WERI-Rb-1 (cell line): ENCODE measurements around the gene MXRA8.

Experiments
- DNase-seq: peaks from one replicate; pipeline ENCODE4 v3.0.0-alpha.2; 2020
- H3K27ac ChIP-seq: fragments of 250-450 bp; sonication (Bioruptor Pico); 2 replicates; pipeline ENCODE4 v1.5.1; 2020; ENCODE audit warnings: mild to moderate bottlenecking, moderate library complexity
- H3K27me3 ChIP-seq: fragments of 250-450 bp; sonication (Bioruptor Pico); 2 replicates; pipeline ENCODE4 v1.5.1; 2021; ENCODE audit warnings: mild to moderate bottlenecking, low read depth, moderate library complexity; ENCODE audit not compliant: insufficient read depth, severe bottlenecking
- H3K36me3 ChIP-seq: fragments of 250-450 bp; sonication (Bioruptor Pico); 2 replicates; pipeline ENCODE4 v1.5.1; 2020; ENCODE audit warnings: mild to moderate bottlenecking, moderate library complexity
- H3K4me3 ChIP-seq: 2 replicates; pipeline ENCODE4 v1.5.1; 2011; ENCODE audit warnings: low read depth, mild to moderate bottlenecking, control low read depth, low read length
- H3K9me3 ChIP-seq: fragments of 250-450 bp; sonication (Bioruptor Pico); 2 replicates; pipeline ENCODE4 v1.5.1; 2021; ENCODE audit warnings: mild to moderate bottlenecking, moderate library complexity; ENCODE audit not compliant: severe bottlenecking
- TF ChIP-seq, protein P1 (sequence below): IDR thresholded peaks from 2 replicates; pipeline ENCODE4 v1.5.1; 2011; ENCODE audit warnings: low read depth, mild to moderate bottlenecking, control low read depth, inconsistent platforms, low read length

Gene MXRA8

DNA sequence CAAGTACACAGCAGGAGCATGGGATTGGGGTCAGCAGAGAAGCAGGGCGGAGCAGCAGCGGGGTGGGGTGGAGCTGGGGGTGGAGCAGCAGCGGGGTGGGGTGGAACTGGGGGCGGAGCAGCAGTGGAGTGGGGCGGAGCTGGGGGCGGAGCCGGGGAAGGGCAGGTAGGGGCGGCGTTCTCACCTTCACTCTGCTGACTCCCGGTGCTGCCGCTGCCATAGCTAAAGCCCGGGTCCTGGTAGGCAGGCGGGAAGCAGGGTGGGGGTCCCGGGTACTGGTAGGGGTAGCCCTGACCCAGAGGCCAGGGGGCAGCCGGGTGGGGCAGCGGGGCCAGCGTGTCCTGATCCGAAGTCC lies 20.6 kb downstream of the MXRA8 start:
- no peak overlapping the region for H3K27ac ChIP-seq
- no peak overlapping the region for H3K4me3 ChIP-seq
- no peaks in the 10 kb centered on the region for H3K27me3 ChIP-seq
- TF ChIP-seq, protein P1, sequence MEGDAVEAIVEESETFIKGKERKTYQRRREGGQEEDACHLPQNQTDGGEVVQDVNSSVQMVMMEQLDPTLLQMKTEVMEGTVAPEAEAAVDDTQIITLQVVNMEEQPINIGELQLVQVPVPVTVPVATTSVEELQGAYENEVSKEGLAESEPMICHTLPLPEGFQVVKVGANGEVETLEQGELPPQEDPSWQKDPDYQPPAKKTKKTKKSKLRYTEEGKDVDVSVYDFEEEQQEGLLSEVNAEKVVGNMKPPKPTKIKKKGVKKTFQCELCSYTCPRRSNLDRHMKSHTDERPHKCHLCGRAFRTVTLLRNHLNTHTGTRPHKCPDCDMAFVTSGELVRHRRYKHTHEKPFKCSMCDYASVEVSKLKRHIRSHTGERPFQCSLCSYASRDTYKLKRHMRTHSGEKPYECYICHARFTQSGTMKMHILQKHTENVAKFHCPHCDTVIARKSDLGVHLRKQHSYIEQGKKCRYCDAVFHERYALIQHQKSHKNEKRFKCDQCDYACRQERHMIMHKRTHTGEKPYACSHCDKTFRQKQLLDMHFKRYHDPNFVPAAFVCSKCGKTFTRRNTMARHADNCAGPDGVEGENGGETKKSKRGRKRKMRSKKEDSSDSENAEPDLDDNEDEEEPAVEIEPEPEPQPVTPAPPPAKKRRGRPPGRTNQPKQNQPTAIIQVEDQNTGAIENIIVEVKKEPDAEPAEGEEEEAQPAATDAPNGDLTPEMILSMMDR, result no peak
- H3K36me3 ChIP-seq, result peaks cover 55% of the 10 kb centered on the region
- DNase-seq, result peak; percentile 59
- H3K9me3 ChIP-seq, result no peaks in the 10 kb centered on the region

DNA sequence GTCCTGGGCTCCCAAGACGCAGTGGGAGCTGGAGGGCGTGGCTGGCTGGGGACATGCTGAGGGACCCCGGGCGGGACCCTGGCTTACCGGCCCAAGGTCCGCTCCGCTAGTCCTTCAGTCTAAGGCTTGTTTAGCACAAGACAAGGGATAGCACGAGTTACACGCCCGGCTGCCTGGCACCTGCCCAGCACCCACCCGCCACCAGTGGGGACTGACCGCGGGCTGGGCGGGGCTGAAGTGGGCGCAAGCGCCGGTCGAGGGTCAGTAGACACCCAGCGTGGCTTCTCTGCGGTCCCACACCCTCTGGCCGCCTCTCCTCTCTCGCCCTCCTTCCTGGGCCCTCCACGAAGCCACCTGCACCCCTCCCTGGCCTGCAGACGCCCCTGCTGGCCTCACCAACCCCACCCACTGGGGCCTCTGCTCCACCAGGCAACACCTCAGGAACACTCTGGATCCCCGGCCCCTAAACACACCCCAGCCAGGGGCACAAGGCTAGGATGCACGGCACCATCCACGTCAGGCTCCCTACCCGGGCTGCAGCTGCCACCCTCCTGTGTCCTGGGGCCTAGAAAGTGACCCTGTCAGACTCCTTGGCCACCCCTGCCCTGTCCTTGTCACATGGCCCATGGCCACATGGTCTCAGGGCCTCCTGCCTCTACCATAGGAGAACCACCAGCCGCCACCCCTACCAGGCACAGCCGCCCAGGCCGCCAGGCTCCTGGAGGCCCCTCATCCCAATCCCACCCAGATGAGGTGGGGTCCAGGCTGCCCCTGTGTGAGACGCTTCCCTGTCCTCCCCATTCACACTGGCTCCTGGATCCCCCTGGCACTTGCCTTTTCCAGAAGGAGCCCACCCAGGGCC lies 21.2 kb downstream of the MXRA8 start:
- H3K9me3 ChIP-seq, result no peaks in the 10 kb centered on the region
- no peak overlapping the region for H3K4me3 ChIP-seq
- DNase-seq, result no peak
- H3K27me3 ChIP-seq, result no peaks in the 10 kb centered on the region
- TF ChIP-seq, protein P1, result no peak
- H3K27ac ChIP-seq, result no peak overlapping the region
- H3K36me3 ChIP-seq, result peaks cover 52% of the 10 kb centered on the region

GRCh38 chr1:1336446-1336845 lies 21.9 kb downstream of the MXRA8 start:
- Histone ChIP-seq H3K27me3 (no peaks in the 10 kb centered on the region), H3K9me3 (no peaks in the 10 kb centered on the region), H3K36me3 (peaks cover 46% of the 10 kb centered on the region), H3K4me3 (no peak overlapping the region), H3K27ac (no peak overlapping the region)
- TF ChIP-seq, protein P1, result no peak
- no peak for DNase-seq

GRCh38 chr1:1335792-1336248 lies 22.5 kb downstream of the MXRA8 start:
- TF ChIP-seq, protein P1, result no peak
- Histone ChIP-seq H3K27ac (no peak overlapping the region), H3K9me3 (no peaks in the 10 kb centered on the region), H3K36me3 (peaks cover 40% of the 10 kb centered on the region), H3K27me3 (no peaks in the 10 kb centered on the region), H3K4me3 (no peak overlapping the region)
- DNase-seq, result no peak

GRCh38 chr1:1335283-1335682 lies 23.1 kb downstream of the MXRA8 start:
- TF ChIP-seq, protein P1, result no peak
- Histone ChIP-seq H3K27ac (no peak overlapping the region), H3K27me3 (no peaks in the 10 kb centered on the region), H3K36me3 (peaks cover 37% of the 10 kb centered on the region), H3K9me3 (no peaks in the 10 kb centered on the region), H3K4me3 (no peak overlapping the region)
- DNase-seq, result no peak

DNA sequence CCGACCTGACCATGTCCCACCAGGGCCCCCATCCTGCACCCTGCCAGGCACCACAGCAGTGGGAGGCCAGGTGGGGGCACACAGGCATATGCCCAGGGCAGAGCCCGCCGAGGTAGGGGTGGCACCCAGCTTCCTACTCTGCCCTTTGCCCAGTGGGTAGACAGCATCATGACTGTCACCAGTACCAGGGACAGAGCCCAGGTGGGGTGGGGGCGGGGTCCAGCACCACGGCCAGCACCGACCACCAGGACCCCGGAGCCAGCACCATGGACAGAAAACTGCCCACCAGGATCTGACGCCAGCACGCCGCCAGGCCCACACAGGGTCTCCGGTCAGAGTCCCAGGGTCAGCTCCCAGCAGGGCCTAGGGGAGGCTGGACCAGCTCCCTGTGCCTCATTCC lies 23.5 kb downstream of the MXRA8 start:
- no peak for DNase-seq
- Histone ChIP-seq H3K9me3 (no peaks in the 10 kb centered on the region), H3K4me3 (no peak overlapping the region), H3K27me3 (no peaks in the 10 kb centered on the region), H3K36me3 (peaks cover 33% of the 10 kb centered on the region), H3K27ac (no peak overlapping the region)
- TF ChIP-seq, protein P1, result no peak
